K562 (cell line): ENCODE measurements around the gene RAB14. TPM values are rescaled to one million over a fixed set of nuclear protein-coding genes. Genes with fewer than 3 reads are reported as not detected.

ENCODE experiments used
- polyA plus RNA-seq, 8 experiments: library from polyadenylated mRNA; depleted of rRNA in 4 of 8; stranded (reverse) in 5 of 8; unstranded in 3 of 8; fragments of >200 nt; fragmentation: Nextera tagmentation in 2 of 8; fragmentation: Illumina TruSeq in 1 of 8; extraction: Ambion mirVana in 2 of 8; extraction: Trizol in 1 of 8; gene quantifications; 2 replicates each; pipeline versions ENCODE4 v1.2.1 to v1.2.3, GENCODE V29; 2011 to 2014; ENCODE audit warnings: inconsistent platforms in 1 of 8, missing spikeins in 1 of 8
- small RNA-seq: library from RNA; depleted of rRNA; stranded (forward); fragments of <200 nt; gene quantifications from one replicate; pipeline ENCODE3, GENCODE V24; 2014
- total RNA-seq, 7 experiments: library from RNA; depleted of rRNA in 6 of 7; stranded (reverse); fragments of >200 nt in 6 of 7; fragmentation: Illumina TruSeq in 2 of 7; extraction: Trizol in 2 of 7; gene quantifications; 2 replicates each; pipeline versions ENCODE4 v1.2.1 to v1.2.3, GENCODE V29; 2011 to 2021; ENCODE audit warnings: low replicate concordance in 1 of 7

RAB14 gene
- total and polyA plus RNA-seq, 9 of the 15 experiments (the other 6 are each of a cell fraction or from before 2014, with no cell fraction given) = 10.3 to 41.8 (median 20.9) TPM

Small RNA genes within 50 kb of the gene (small RNA-seq; reads per million reads assigned to genes)
- not detected for gene RN7SL181P

Other genes starting within 250 kb of the RAB14 start
- 0.41 and 0.86 TPM in 2 replicates for gene C5, start 151.6 kb downstream of the RAB14 start, total RNA-seq (2014; rRNA removed)
- 0.51 and 0.65 TPM in 2 replicates for gene C5, start 151.6 kb downstream of the RAB14 start, total RNA-seq (2014; rRNA removed; fragmentation: Illumina TruSeq; extraction: Trizol)
- 0.79 and 0.91 TPM in 2 replicates for gene C5, start 151.6 kb downstream of the RAB14 start, total RNA-seq (2015; rRNA removed; fragmentation: Illumina TruSeq; extraction: Trizol)
- 0.42 and 0.56 TPM in 2 replicates for gene C5, start 151.6 kb downstream of the RAB14 start, total RNA-seq (2021)
- 0.50 and 0.62 TPM in 2 replicates for gene C5, start 151.6 kb downstream of the RAB14 start, polyA plus RNA-seq (2011; rRNA removed)
- 0.32 and 0.34 TPM in 2 replicates for gene C5, start 151.6 kb downstream of the RAB14 start, polyA plus RNA-seq (2014; fragmentation: Illumina TruSeq; extraction: Trizol)
- gene C5, start 151.6 kb downstream of the RAB14 start, polyA plus RNA-seq (2014; fragmentation: Nextera tagmentation; extraction: Ambion mirVana) = under 1 TPM; 0.08 to 0.15 TPM
- 0.27 and 0.81 TPM in 2 replicates for gene C5, start 151.6 kb downstream of the RAB14 start, polyA plus RNA-seq (2014; rRNA removed)
- 16.9 and 18.3 TPM in 2 replicates for gene CNTRL, start 126.9 kb downstream of the RAB14 start, total RNA-seq (2014; rRNA removed)
- gene CNTRL, start 126.9 kb downstream of the RAB14 start, total RNA-seq (2014; rRNA removed; fragmentation: Illumina TruSeq; extraction: Trizol) = 28.9 and 34.2 TPM in 2 replicates
- gene CNTRL, start 126.9 kb downstream of the RAB14 start, total RNA-seq (2015; rRNA removed; fragmentation: Illumina TruSeq; extraction: Trizol) = 25.8 and 27.3 TPM in 2 replicates
- 19.0 and 20.5 TPM in 2 replicates for gene CNTRL, start 126.9 kb downstream of the RAB14 start, total RNA-seq (2021)
- 25.4 and 28.0 TPM in 2 replicates for gene CNTRL, start 126.9 kb downstream of the RAB14 start, polyA plus RNA-seq (2011; rRNA removed)
- 22.2 and 24.0 TPM in 2 replicates for gene CNTRL, start 126.9 kb downstream of the RAB14 start, polyA plus RNA-seq (2014; fragmentation: Illumina TruSeq; extraction: Trizol)
- gene CNTRL, start 126.9 kb downstream of the RAB14 start, polyA plus RNA-seq (2014; fragmentation: Nextera tagmentation; extraction: Ambion mirVana) = 10 to 100 TPM in 1 of 2 experiments, 1 to 10 TPM in 1; 9.2 to 10.5 TPM
- gene CNTRL, start 126.9 kb downstream of the RAB14 start, polyA plus RNA-seq (2014; rRNA removed) = 16.1 and 19.1 TPM in 2 replicates
- gene GSN, start 66.3 kb upstream of the RAB14 start, total RNA-seq (2014; rRNA removed) = 8.2 and 10.8 TPM in 2 replicates
- gene GSN, start 66.3 kb upstream of the RAB14 start, total RNA-seq (2014; rRNA removed; fragmentation: Illumina TruSeq; extraction: Trizol) = 3.3 and 3.5 TPM in 2 replicates
- 12.3 and 12.4 TPM in 2 replicates for gene GSN, start 66.3 kb upstream of the RAB14 start, total RNA-seq (2015; rRNA removed; fragmentation: Illumina TruSeq; extraction: Trizol)
- 9.0 and 9.6 TPM in 2 replicates for gene GSN, start 66.3 kb upstream of the RAB14 start, total RNA-seq (2021)
- gene GSN, start 66.3 kb upstream of the RAB14 start, polyA plus RNA-seq (2011; rRNA removed) = 16.6 and 24.2 TPM in 2 replicates
- 5.2 and 7.4 TPM in 2 replicates for gene GSN, start 66.3 kb upstream of the RAB14 start, polyA plus RNA-seq (2014; fragmentation: Illumina TruSeq; extraction: Trizol)
- gene GSN, start 66.3 kb upstream of the RAB14 start, polyA plus RNA-seq (2014; fragmentation: Nextera tagmentation; extraction: Ambion mirVana) = under 1 TPM; 0.39 to 0.41 TPM
- 7.5 and 11.2 TPM in 2 replicates for gene GSN, start 66.3 kb upstream of the RAB14 start, polyA plus RNA-seq (2014; rRNA removed)
- 23.2 and 34.7 TPM in 2 replicates for gene STOM, start 168.4 kb upstream of the RAB14 start, total RNA-seq (2014; rRNA removed)
- gene STOM, start 168.4 kb upstream of the RAB14 start, total RNA-seq (2014; rRNA removed; fragmentation: Illumina TruSeq; extraction: Trizol) = 43.9 and 52.4 TPM in 2 replicates
- 54.4 and 58.1 TPM in 2 replicates for gene STOM, start 168.4 kb upstream of the RAB14 start, total RNA-seq (2015; rRNA removed; fragmentation: Illumina TruSeq; extraction: Trizol)
- gene STOM, start 168.4 kb upstream of the RAB14 start, total RNA-seq (2021) = 56.7 and 56.9 TPM in 2 replicates
- 62.6 and 140 TPM in 2 replicates for gene STOM, start 168.4 kb upstream of the RAB14 start, polyA plus RNA-seq (2011; rRNA removed)
- 46.9 and 49.4 TPM in 2 replicates for gene STOM, start 168.4 kb upstream of the RAB14 start, polyA plus RNA-seq (2014; fragmentation: Illumina TruSeq; extraction: Trizol)
- gene STOM, start 168.4 kb upstream of the RAB14 start, polyA plus RNA-seq (2014; fragmentation: Nextera tagmentation; extraction: Ambion mirVana) = 10 to 100 TPM; 24.6 to 35.8 TPM
- gene STOM, start 168.4 kb upstream of the RAB14 start, polyA plus RNA-seq (2014; rRNA removed) = 33.5 and 43.0 TPM in 2 replicates